ENCODE results near the gene USP7.

DNA sequence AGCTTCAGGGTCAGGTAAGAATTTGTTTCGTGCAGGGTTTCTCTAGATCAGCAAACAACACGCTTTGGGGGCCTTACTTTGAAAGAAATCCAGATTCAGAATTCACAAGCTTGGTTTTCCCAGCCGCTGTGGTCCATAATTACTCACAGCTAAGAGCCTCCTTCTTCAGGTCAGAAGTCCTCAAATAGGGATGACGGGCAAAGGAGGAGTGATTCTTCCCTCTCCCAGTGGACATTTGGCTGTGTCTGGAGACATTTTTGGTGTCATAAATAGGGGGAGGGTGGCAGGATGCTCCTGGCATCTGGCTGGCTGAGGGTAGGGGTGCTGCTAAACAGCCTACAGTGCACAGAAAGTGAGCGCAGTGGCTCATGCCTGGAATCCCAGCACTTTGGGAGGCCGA is 48.6 kb upstream of the USP7 start:
- no peak for TF ChIP-seq CTCF (IDR thresholded peaks at IDR 0.05)
- TF ChIP-seq POLR2AphosphoS5 (IDR thresholded peaks at IDR 0.05) = no peak

All from esophagus muscularis mucosa (tissue), 3 donors.